Middle frontal gyrus (tissue), 1 donor: ENCODE results near the gene UPP1.
"Not testable (repeated sequence)": the region's sequence is repeated elsewhere in the genome, so short reads cannot be mapped to it uniquely, and the experiment has no call there.

ENCODE experiments used
- DNase-seq: peaks from one replicate; pipeline ENCODE4 v3.0.0-alpha.2; 2015; ENCODE audit warnings: low spot score; ENCODE audit errors: extremely low spot score

The UPP1 gene

DNA sequence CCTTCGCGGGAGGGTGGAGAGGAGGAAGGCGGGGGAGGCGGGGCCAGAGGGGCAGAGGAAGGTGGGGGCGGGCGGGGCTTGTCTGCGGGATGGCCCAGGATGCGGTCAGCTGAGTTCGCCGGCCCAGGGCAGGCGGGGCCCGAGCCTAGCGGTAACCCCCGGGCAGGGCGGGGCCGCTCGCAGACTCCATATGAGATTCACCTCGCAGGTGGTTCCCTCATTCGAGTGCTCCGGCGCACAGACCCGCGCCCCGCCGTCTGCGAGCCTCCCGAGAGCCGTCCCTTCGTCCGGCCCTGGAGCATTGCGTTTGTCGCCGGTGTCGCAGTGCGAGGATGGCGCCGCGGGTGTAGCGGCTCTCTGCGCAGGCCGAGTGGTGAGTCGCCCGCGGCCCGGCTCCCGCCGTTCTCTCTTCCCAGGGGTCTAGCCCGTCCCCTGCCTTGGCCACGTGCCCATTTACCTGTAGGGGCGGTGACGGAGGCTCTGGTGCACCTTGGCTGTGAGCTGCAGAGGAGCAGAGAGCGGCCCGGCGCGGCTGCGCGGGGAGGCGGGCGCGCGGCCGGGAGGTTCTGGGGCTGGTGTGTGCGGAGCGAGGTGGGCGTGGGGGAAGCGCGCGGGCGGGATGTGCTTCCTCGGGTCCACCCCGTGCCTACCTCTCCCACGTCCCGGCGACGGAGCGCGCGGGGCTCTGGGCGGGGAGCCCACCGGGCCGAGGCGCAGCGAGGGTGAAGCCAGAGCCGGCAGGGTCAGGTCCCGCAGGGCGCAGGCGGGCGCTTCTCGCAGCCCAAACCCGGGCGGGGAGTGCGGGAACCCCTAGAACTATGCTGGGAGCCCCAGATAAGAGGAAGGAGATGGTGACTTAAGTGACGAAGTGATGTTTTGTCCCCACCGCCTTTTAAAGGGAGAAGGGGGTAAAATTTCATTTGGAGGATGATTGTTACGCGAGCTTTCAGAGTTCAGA, at the start of gene UPP1:
TSS of gene UPP1 (plus strand) at position 220 of the 958 bp plus-strand sequence. CDS start 5,519 bp downstream, outside the sequence.
- DNase-seq, result no peak

DNA sequence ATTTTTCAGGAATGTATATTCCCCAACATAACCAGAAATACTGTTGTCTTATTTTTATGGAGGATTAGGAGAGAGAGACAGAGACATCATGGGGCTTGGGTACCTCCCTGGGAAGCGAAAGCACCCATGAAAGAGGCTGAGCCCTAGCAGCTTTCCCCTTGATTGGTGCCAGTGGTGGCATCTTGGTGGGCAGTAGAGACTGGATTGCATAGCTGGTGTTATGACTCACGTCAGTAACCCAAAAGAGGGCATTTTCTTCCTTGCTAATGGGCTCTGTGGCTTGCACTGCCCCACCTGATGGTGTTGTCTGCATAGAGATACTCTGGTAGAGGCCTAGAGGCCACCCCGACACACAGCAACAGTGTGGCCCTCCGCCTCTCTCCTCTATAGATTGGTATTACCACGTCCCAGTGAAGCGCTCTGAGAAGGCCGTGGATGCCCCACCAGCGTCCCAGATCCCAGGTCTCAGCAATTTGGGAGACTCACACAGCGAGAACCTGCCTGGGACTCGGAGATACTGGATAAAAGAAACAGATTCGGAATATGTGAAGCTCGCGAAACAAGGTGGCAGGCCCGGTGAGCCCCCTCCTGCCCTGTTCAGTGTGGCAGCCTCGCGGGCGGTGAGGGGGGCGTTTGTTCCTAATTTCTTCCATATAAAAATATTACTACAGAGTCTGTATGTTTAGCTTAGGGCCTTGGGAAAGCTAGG, 48.0 kb upstream of the UPP1 start:
- no peak for DNase-seq

DNA sequence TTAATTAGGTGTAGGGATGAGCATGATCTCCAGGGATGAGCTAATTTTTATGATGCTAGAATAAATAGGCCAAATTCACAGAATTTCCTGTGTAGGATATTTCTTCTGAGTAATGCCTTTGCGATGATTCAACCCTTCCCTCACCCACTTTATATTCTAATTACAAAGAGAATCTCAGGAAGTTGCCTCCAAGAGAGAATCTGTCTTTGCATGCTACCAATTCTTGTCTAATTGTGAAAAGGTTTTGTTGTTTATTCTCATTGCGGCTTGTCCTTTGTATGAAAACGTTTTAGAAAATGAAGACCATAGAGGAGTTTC, 47.5 kb upstream of the UPP1 start:
- DNase-seq, result no peak

DNA sequence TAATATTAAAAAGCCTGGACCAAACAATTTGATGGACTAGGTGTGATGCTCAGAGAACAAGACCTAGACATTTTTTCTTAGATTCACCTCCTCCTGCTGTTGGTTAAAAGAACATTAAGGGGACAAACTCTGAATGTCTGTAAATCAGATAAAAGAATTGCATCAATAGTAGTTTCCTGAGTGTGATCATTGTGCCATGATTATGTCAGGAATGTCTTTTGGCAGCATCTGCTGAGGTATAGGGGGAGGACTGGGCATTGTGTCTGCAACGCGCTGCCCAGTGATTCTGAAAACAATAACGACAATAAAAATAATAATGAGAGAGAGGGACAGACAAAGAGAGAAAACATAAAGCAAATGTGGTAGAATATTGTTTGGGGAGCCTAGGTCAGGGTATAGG, 46.8 kb upstream of the UPP1 start:
- DNase-seq, result no peak

DNA sequence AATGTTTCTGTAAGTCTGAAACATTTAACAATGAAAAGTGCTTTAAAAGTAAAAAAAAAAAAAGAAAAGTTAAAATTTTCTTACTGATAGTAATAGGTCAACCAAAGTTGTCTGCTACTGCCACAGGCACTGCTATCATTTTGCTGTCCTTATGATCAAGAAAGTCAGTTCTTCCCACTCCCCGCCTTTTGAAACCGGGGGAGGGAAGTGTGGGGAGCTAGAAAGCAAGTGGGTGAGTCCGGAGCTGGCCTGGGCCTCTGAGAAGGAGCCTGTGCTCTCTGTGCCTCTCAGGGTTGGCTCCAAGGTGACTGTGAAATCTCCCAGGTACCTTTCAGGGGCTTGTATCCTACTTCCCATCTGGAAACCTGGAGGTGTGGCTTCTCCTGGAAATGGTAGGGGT, 46.4 kb upstream of the UPP1 start:
- no peak for DNase-seq

DNA sequence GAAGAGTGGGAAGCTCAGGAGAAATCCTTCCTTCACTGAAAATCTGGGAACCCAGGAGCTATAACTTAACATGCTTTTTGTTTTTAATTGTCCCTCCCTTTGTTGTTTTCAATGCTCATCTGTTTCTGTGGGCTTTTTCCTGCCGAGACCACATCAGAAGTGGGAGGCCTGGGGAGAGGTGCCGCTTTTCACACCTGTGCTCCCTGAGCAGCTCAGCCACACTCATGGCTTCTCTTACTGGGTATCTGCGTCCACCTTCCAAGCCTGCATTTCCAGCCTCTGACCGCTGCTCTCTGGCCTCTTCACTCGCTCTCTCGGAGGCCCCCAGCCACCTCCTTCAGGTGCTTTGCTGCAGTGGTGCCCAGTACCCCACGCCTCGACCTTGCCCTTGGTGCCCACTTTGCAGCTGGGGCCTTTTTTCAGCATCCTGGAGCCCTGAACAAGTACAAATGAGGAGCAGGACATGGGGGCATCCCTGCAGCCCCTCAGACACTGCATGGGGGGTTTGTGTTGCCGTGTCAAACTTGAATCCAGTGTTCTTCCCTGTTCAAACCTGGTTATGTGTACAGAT, 43.8 kb upstream of the UPP1 start:
- no peak for DNase-seq

DNA sequence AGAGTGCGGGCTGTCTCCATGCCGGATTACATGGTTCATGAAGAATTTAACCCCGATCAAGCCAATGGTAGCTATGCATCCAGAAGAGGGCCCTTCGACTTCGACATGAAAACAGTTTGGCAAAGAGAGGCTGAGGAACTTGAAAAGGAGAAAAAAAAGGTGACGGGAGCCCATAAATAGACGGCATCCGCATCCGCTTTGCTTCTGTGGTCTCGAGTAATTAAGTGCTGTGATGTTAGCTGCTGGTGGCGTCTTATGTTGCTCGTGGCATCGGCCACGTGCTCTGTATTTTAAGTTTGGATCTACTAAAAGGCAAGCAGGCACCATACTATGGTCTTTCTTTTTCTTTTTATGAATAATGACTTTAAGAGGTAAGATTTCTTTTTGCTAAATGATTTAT, 42.6 kb upstream of the UPP1 start:
- DNase-seq, result no peak

DNA sequence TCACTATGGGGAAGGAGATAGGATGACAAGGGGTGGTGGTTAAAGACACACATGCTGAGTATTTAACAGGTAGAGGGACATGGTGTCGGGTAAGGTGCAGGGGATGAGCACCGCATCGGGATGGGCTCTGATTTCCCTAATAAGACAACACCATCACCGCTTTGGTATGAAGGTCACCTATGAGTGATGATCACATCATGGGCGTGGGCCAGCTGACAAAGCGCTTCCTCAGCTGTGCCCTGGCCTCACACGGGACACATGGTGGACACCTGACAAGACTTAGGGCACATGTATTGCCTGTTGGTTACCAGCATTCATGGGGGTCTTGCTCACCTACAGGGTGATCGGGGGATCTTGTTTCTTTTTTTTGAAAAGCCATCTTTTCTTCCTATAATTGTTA, 41.0 kb upstream of the UPP1 start:
- DNase-seq, result no peak

DNA sequence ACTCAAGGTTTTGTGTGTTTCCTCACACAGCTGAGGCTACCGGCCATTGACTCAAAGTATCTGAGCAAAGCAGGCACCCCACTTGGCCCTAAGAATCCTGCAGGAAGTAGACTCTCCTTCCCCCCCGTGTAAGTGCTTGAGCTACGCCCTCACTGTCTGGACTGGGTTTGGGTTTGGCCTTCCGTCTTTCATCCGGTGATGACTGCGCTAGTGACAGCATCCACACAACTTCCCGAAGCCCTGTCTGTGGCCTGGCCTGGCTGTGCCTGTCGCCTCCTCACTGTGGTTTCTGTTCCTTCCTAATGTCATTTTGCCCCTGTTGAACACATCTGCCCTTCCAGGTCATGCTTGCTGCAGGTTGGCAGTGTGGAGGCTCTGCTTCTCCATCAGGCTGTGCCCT, 39.2 kb upstream of the UPP1 start:
- no peak for DNase-seq

DNA sequence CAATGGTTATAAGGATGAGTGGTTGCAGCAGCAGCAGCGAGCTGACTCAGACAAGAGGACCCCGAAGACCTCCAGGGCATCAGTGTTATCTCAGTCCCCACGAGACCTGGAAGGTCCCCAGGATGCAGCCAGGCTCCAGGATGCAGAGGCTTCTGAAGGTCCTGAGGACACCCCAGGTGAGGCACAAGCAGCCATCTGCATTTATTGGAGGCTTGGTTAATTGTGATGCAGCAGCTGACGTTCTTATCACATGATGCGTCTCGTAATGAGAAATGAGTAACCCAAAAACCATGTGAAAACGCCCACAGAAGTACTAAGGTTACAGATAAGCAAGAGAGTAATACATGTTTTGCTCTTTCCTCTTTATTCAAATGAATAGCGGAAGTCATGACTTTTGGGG, 36.3 kb upstream of the UPP1 start:
- no peak for DNase-seq

DNA sequence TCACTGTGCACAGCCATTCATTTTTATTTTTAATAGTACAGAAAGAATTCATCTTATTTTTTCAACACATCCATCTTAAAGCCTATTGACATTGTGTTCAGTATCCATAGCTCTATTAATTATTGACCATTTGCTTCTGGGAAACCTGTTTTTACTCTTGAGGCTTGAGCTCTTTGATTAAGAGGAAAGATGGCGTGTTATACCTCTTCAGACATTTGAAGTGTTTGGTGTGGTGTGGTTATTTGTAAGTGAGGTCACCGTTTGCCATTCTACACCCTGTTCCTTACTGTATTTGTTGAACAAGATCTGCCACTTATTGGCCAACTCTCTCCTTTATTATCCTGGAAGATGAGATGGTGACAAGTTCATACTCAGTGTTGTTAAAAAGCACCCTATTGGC, 35.3 kb upstream of the UPP1 start:
- DNase-seq, result no peak

DNA sequence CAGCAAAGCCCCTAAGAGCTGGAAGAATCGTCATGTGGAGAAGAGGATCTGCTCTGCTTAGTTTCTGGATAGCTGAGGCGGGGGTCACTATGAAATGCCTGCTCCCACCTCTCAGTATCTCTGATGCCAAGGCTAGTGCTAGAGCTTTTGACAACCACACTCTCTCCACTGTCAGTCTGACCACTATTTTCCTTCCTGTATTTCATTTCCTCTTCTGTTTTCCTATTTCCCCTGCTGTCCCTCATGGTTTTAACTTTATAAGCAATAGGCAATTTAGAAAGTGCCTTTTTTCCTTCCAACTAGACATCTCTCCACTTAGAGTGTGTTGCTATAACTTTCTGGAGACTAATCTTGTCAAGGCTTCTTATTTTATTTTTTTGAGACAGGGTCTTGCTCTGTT, 30.1 kb upstream of the UPP1 start:
- no peak for DNase-seq

DNA sequence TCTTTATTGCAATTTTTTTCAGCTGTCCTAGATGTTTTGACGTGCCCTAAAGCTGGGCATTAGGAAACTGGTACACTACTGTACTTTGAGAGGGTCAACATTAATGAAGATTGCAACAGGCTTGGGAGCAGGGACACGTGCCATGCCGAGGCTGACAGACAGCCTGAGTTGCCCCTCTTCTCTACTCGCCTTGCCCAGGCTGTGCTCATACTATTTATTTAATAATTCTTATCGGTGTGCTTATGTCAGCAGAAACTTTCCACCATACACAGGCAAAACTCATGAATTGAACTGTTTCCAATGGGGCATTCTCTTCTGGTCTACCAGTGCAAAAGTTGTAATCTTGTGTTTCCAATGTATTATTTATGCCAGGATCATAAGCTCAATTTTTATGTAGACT, 29.4 kb upstream of the UPP1 start:
- no peak for DNase-seq

DNA sequence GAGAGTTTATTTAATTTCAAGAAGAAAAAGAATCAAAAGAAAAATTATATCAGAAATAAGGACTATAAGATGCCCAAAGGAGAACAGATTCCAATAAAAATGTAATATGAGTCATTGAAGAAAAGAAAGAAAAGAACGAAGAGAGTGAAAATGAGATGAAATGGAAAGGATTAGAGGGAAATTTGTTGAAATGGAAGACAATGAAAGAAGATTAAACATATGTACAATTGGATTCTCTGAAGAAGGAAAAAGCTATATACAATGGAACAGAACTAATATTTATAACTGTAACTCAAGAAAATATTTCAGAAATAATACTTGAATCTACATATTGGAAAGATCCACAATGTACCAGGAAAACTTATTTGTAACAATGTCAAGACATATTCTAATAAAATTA, 25.1 kb upstream of the UPP1 start:
- DNase-seq, result no peak

DNA sequence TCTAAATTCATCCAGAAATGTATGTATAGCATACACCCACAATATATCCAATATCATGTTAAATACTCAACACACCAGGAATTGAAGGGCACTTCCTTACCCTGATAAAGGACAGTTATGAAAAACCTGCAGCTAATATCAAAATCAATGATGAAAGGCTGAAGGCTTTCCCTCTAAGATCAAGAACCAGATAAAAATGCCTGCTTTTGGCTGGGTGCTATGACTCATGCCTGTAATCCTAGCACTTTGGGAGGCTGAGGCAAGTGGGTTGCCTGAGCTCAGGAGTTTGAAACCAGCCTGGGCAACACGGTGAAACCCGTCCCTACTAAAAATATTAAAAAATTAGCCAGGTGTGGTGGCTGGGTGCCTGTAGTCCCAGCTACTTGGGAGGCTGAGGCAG, 21.6 kb upstream of the UPP1 start:
- no peak for DNase-seq

DNA sequence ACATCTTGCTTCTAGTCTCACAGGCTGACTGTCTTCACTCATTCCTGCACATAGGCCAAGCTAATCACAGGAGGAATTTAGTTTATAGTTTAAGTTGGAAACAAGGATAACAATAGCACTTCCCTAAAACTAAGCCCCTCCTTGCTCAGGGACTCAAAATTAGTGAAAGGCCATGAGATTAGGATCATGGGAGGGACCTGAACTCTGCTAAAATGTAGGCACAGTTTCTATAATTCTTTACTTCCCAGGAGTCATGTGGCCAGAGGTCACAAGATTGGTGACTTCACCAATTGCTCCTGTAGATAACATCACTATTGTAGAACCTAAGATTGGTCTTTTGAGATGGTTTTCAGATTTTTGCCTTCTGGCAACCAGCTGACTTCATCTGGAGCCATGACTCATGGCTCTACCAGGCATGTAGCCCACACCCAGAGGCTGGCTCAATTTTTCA, 14.8 kb upstream of the UPP1 start:
- DNase-seq, result no peak

DNA sequence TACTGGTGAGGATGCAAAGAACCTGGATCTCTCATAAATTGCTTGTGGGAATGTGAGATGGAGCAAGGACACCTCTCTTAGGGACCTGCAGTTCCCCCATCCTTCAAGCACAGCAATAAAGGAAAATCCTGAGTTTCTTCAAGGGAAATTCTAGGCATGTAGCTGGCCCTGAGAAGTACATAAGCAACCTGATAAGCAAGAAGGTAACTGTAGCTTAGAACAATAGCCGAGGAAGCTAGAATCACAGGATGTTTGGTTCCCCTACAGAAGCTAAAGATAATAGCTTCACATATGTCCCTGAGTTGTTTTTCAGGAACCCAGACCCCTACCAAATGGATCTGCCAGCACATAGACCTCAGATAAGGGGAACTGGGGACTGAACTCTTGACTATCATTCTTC, 11.6 kb upstream of the UPP1 start:
- DNase-seq, result no peak

DNA sequence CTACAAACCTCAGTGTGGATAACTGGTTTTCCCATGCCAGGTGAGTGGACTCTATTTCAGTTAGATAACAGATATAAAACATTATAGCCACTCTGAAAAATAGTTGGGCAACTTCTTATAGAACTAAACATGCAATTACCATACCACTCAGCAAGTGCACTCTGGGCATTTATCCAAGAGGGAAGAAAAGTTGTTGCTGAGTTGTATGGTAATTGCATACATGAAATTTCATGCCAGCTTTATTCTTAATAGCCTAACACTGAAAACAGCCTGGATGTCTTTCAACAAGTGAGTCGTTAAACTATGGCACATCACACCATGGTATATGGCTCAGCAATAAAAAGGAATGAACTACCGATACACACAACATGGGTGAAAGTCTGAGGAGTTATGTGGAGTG, 10.6 kb upstream of the UPP1 start:
- no peak for DNase-seq

DNA sequence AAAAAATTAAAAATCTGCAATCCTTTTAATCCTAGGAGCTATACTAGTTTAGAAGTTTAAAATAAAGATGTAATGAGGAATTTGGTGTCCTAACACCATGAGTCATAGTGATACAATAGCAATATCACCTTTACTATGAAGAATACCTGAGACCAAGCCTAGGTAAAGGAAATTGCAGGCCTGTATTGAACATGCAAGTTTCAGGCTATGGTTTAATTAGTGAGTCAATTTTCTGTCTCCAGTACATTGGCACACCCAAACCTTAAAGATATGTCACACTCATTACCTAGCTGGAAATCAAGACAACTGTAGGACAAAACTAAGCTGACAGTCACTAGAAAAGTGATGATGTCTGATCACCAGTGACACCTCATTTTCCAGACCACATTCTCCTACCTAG, 6.7 kb upstream of the UPP1 start:
- DNase-seq, result not testable (repeated sequence)

DNA sequence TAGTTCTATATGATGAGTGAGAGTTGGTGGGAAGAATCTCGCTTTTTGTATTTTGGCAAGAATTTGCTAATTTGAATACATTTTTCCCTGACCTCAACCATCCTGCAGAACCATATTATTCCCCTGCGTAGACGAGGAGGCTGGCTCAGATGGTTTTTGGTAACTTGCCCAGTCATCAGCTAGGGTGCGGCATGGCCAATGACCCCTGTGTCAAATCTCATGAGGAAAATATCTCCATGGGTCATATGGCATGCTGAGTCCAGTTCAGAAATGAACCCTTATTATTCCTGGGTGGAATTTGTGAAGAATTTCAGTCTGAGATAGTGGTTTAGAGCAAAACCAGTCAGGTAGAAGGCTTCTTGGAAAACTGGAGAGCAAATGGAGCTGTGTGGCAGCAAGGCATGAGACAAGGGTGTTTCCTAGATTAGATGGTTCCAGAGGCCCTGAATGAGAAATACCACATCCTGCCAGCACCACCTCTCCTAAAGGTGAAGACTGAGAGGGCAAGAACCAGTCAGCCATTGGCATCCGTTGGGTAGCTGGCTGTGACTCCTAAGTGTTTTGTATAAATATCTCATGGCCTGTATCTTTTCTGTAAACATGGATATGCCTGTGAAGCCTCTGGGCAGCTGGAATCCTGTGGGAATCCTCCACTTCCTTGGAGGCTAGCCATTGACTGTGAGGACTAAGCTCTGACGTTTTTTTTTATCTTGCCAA, 5.8 kb upstream of the UPP1 start:
- no peak for DNase-seq

DNA sequence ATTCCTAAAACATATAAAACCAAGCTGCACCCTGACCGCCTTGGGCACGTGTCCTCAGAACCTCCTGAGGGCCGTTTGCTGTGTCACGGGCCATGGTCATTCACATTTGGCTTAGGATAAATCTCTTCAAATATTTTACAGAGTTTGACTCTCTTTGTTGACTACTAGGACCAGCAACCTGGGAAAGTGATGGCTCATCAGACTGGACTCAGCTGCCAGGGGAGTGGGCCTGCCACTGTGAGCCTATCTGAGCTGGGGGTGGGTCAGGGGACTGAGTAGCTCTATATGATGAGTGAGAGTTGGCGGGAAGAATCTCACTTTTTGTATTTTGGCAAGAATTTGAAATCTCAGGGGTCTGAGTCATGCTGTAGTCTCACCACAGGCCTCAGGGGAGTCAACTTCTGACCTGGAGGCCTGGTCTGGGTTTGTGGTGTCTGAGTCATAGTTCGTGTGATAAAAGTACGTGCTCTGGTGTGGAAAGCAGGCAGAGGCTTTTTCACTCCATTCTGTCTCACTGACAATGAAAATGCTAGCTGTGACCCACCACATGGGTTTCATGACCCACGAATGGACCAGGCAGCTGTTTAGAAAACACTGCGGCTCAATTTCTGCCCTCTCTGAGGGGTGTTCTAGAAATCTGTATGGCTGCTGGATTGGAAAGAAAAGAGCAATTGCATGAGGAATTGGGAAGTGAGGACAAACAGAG, 4.2 kb upstream of the UPP1 start:
- DNase-seq, result no peak
